Right renal cortex interstitium (tissue), 3 donors: ENCODE data around the gene LHX3. TPM values are rescaled to one million over a fixed set of nuclear protein-coding genes. Genes with fewer than 3 reads are reported as not detected.
"Not testable (repeated sequence)": the region's sequence is repeated elsewhere in the genome, so short reads cannot be mapped to it uniquely, and the experiment has no call there.

Experiments
- DNase-seq, 3 donors: peaks; one replicate each; pipeline ENCODE4 v3.0.0-alpha.2; 2013; ENCODE audit warnings: low read depth in 3 of 3, low spot score in 2 of 3
- polyA plus RNA-seq, 3 donors: library from polyadenylated mRNA; unstranded; fragments of 120-200 nt; gene quantifications; one replicate each; pipeline ENCODE4 v1.2.1, GENCODE V29; 2013; ENCODE audit not compliant: insufficient read length in 3 of 3

The LHX3 gene
- polyA plus RNA-seq, 3 donors = not detected

GRCh38 chr9:136160995-136161610 is 43.8 kb downstream of the LHX3 start:
- DNase-seq = no peak

GRCh38 chr9:136160381-136160841 is 44.5 kb downstream of the LHX3 start:
- no peak for DNase-seq

- DNase-seq = no peak
These were observed 45.1 kb downstream of the LHX3 start for GRCh38 chr9:136159851-136160250.

GRCh38 chr9:136157477-136158265 is 47.3 kb downstream of the LHX3 start:
- DNase-seq = no peak

GRCh38 chr9:136156209-136157120 is 48.5 kb downstream of the LHX3 start:
- no peak for DNase-seq

- DNase-seq = no peak
These were observed 49.4 kb downstream of the LHX3 start for GRCh38 chr9:136155576-136155975.

GRCh38 chr9:136154943-136155342 is 50.0 kb downstream of the LHX3 start:
- DNase-seq = no peak

GRCh38 chr9:136153381-136154065 is 51.4 kb downstream of the LHX3 start:
- no peak for DNase-seq

- DNase-seq = no peak
These were observed 52.0 kb downstream of the LHX3 start for GRCh38 chr9:136152931-136153330.

- DNase-seq = no peak
These were observed 52.4 kb downstream of the LHX3 start for GRCh38 chr9:136152543-136152866.

GRCh38 chr9:136151848-136152542 is 52.9 kb downstream of the LHX3 start:
- DNase-seq = no peak

GRCh38 chr9:136151214-136151804 is 53.6 kb downstream of the LHX3 start:
- no peak for DNase-seq

GRCh38 chr9:136150664-136151213 is 54.2 kb downstream of the LHX3 start:
- not testable (repeated sequence) for DNase-seq

- DNase-seq = no peak
These were observed 55.1 kb downstream of the LHX3 start for GRCh38 chr9:136149853-136150252.

- no peak for DNase-seq
These were observed 55.6 kb downstream of the LHX3 start for GRCh38 chr9:136149337-136149736.

- no peak for DNase-seq
These were observed 56.2 kb downstream of the LHX3 start for GRCh38 chr9:136148766-136149165.

GRCh38 chr9:136147890-136148714 is 56.8 kb downstream of the LHX3 start:
- no peak for DNase-seq

- no peak for DNase-seq
These were observed 57.7 kb downstream of the LHX3 start for GRCh38 chr9:136147038-136147889.
